Left ventricle myocardium inferior (tissue), 1 donor: ENCODE measurements around the gene CLEC18A. TPM values are rescaled to one million over a fixed set of nuclear protein-coding genes. Genes with fewer than 3 reads are reported as not detected.

Source experiments
- DNase-seq: peaks from one replicate; pipeline ENCODE4 v3.0.0-alpha.2; 2020
- H3K27ac ChIP-seq: fragments of 200-600 bp; replicated peaks from 2 replicates; pipeline ENCODE4 v1.8.0; 2021
- H3K27me3 ChIP-seq: fragments of 200-600 bp; 2 replicates; pipeline ENCODE4 v1.8.0; 2021; ENCODE audit warnings: low read depth
- H3K36me3 ChIP-seq: fragments of 200-600 bp; 2 replicates; pipeline ENCODE4 v1.8.0; 2021
- H3K4me1 ChIP-seq: fragments of 200-600 bp; 2 replicates; pipeline ENCODE4 v1.8.0; 2021
- H3K4me3 ChIP-seq: fragments of 200-600 bp; 2 replicates; pipeline ENCODE4 v1.8.0; 2021; ENCODE audit warnings: mild to moderate bottlenecking, moderate library complexity
- H3K9me3 ChIP-seq: fragments of 200-600 bp; replicated peaks from 2 replicates; pipeline ENCODE4 v1.8.0; 2021
- CTCF ChIP-seq: fragments of 200-600 bp; IDR thresholded peaks from 2 replicates; pipeline ENCODE4 v1.8.0; 2021; ENCODE audit warnings: antibody characterized with exemption, mild to moderate bottlenecking, borderline replicate concordance
- intact Hi-C: fragments of 100-400 bp; cut with micrococcal nuclease; formaldehyde crosslinking; loops from one replicate; pipeline ENCODE4 v1.11.0; 2022
- total RNA-seq: library from RNA; stranded (reverse); fragmentation: NEBNext Ultra II Directional; extraction: Animal tissue kit (Norgen Biotek cat#: 25700); gene quantifications from one replicate; pipeline ENCODE4 v1.2.1, GENCODE V29; 2021
- donor health status: DM: no; HTN: yes; CAD: no; lungs with severe emphysema.

CLEC18A gene
- total RNA-seq, 1 donor from 2014 or later, result 0.22 TPM

- intact Hi-C loops, result no loop called here
- no peaks in the 10 kb centered on the region for H3K9me3 ChIP-seq
- H3K4me3 ChIP-seq, result no peak overlapping the region
- TF ChIP-seq CTCF, result no peak
- H3K27ac ChIP-seq, result no peak overlapping the region
- peaks cover 71% of the 10 kb centered on the region for H3K36me3 ChIP-seq
- DNase-seq, result no peak
- peaks cover 5% of the 10 kb centered on the region for H3K4me1 ChIP-seq
- no peaks in the 10 kb centered on the region for H3K27me3 ChIP-seq
Measured at GRCh38 chr16:69938981-69939820, 11.9 kb upstream of the CLEC18A start.

- Histone ChIP-seq H3K27ac (no peak overlapping the region), H3K4me1 (peaks cover 5% of the 10 kb centered on the region), H3K36me3 (peaks cover 63% of the 10 kb centered on the region), H3K27me3 (no peaks in the 10 kb centered on the region), H3K4me3 (no peak overlapping the region), H3K9me3 (no peaks in the 10 kb centered on the region)
- no peak for DNase-seq
- intact Hi-C loops, result no loop called here
- TF ChIP-seq CTCF, result no peak
Measured at GRCh38 chr16:69939821-69940585, 11.1 kb upstream of the CLEC18A start.

GRCh38 chr16:69940676-69941075 lies 10.5 kb upstream of the CLEC18A start:
- H3K4me3 ChIP-seq, result no peak overlapping the region
- H3K27me3 ChIP-seq, result no peaks in the 10 kb centered on the region
- DNase-seq, result no peak
- H3K36me3 ChIP-seq, result peaks cover 57% of the 10 kb centered on the region
- no peak for TF ChIP-seq CTCF
- no peak overlapping the region for H3K27ac ChIP-seq
- H3K4me1 ChIP-seq, result peaks cover 5% of the 10 kb centered on the region
- no peaks in the 10 kb centered on the region for H3K9me3 ChIP-seq
- intact Hi-C loops, result no loop called here

- TF ChIP-seq CTCF, result no peak
- Histone ChIP-seq H3K36me3 (peaks cover 49% of the 10 kb centered on the region), H3K27me3 (no peaks in the 10 kb centered on the region), H3K4me1 (peaks cover 5% of the 10 kb centered on the region), H3K9me3 (no peaks in the 10 kb centered on the region), H3K27ac (no peak overlapping the region), H3K4me3 (no peak overlapping the region)
- no peak for DNase-seq
- intact Hi-C loops, result no loop called here
Measured at GRCh38 chr16:69941251-69942098, 9.7 kb upstream of the CLEC18A start.

GRCh38 chr16:69942099-69942491 lies 9.0 kb upstream of the CLEC18A start:
- H3K27ac ChIP-seq, result no peak overlapping the region
- no peaks in the 10 kb centered on the region for H3K27me3 ChIP-seq
- no peak for TF ChIP-seq CTCF
- no peak for DNase-seq
- intact Hi-C loops, result no loop called here
- H3K4me3 ChIP-seq, result no peak overlapping the region
- H3K9me3 ChIP-seq, result no peaks in the 10 kb centered on the region
- peaks cover 5% of the 10 kb centered on the region for H3K4me1 ChIP-seq
- H3K36me3 ChIP-seq, result peaks cover 42% of the 10 kb centered on the region
